HEK293T (cell line): ENCODE results near the gene CTDP1.

ENCODE experiments used
- ARNT ChIP-seq: fragments of 450-650 bp; IDR thresholded peaks from 2 replicates; pipeline ENCODE4 v1.6.1; 2017; ENCODE audit warnings: mild to moderate bottlenecking
- BHLHE40 ChIP-seq: fragments of 450-650 bp; IDR thresholded peaks from 2 replicates; pipeline ENCODE4 v1.6.1; 2016; ENCODE audit warnings: mild to moderate bottlenecking, moderate library complexity, borderline replicate concordance
- CTBP1 ChIP-seq: fragments of 450-650 bp; IDR thresholded peaks from 2 replicates; pipeline ENCODE4 v1.6.1; 2016; ENCODE audit warnings: borderline replicate concordance
- FOXA1 ChIP-seq: fragments of 450-650 bp; IDR thresholded peaks from 2 replicates; pipeline ENCODE4 v1.6.1; 2016; ENCODE audit warnings: mild to moderate bottlenecking
- FOXK2 ChIP-seq: fragments of 450-650 bp; IDR thresholded peaks from 2 replicates; pipeline ENCODE4 v1.6.1; 2016; ENCODE audit warnings: mild to moderate bottlenecking
- FOXM1 ChIP-seq: fragments of 450-650 bp; IDR thresholded peaks from 2 replicates; pipeline ENCODE4 v1.6.1; 2017; ENCODE audit warnings: mild to moderate bottlenecking, borderline replicate concordance
- HDGF ChIP-seq: fragments of 450-650 bp; IDR thresholded peaks from 2 replicates; pipeline ENCODE4 v1.6.1; 2017; ENCODE audit warnings: antibody characterized with exemption, borderline replicate concordance
- L3MBTL2 ChIP-seq: fragments of 450-650 bp; conservative IDR thresholded peaks from 2 replicates; pipeline ENCODE4 v1.6.1; 2016; ENCODE audit warnings: mild to moderate bottlenecking
- LEF1 ChIP-seq: fragments of 450-650 bp; IDR thresholded peaks from 2 replicates; pipeline ENCODE4 v1.6.1; 2017; ENCODE audit warnings: mild to moderate bottlenecking, borderline replicate concordance
- NFRKB ChIP-seq: fragments of 450-650 bp; IDR thresholded peaks from 2 replicates; pipeline ENCODE4 v1.6.1; 2016; ENCODE audit warnings: mild to moderate bottlenecking, moderate library complexity
- PKNOX1 ChIP-seq: fragments of 450-650 bp; IDR thresholded peaks from 2 replicates; pipeline ENCODE4 v1.6.1; 2016
- SP1 ChIP-seq: fragments of 450-650 bp; IDR thresholded peaks from 2 replicates; pipeline ENCODE4 v1.6.1; 2017
- SUZ12 ChIP-seq: fragments of 450-650 bp; IDR thresholded peaks from 2 replicates; pipeline ENCODE4 v1.6.1; 2016; ENCODE audit warnings: mild to moderate bottlenecking
- TARDBP ChIP-seq: fragments of 450-650 bp; IDR thresholded peaks from 2 replicates; pipeline ENCODE4 v1.6.1; 2016

GRCh38 chr18:79718126-79718525 is 38.5 kb downstream of the CTDP1 start:
- TF ChIP-seq FOXA1 (no peak), TARDBP (no peak), SP1 (no peak), FOXM1 (no peak), L3MBTL2 (no peak), LEF1 (no peak), CTBP1 (no peak), BHLHE40 (no peak), SUZ12 (no peak), PKNOX1 (no peak), NFRKB (no peak), ARNT (no peak), FOXK2 (no peak), HDGF (no peak)
